Cardiac muscle cell (in vitro differentiated cells and primary cell): ENCODE results near the gene ZNF100. TPM values are rescaled to one million over a fixed set of nuclear protein-coding genes. Genes with fewer than 3 reads are reported as not detected.
"Not testable (repeated sequence)": the region's sequence is repeated elsewhere in the genome, so short reads cannot be mapped to it uniquely, and the experiment has no call there.

Source experiments
- DNase-seq, 2 donors: peaks; one replicate each; pipeline versions ENCODE4 v3.0.0 to v3.0.0-alpha.2; 2010 to 2017; ENCODE audit warnings: low read depth in 1 of 2, low spot score in 1 of 2
- H3K27ac ChIP-seq: fragments of 200-600 bp; sonication (generic); 2 replicates; pipeline ENCODE4 v1.5.1; 2016
- H3K27me3 ChIP-seq: fragments of 200-600 bp; sonication (generic); 2 replicates; pipeline ENCODE4 v1.6.0; 2016; ENCODE audit warnings: control low read depth
- H3K36me3 ChIP-seq: fragments of 200-600 bp; sonication (generic); 2 replicates; pipeline ENCODE4 v1.5.1; 2016; ENCODE audit warnings: control low read depth
- H3K4me1 ChIP-seq: fragments of 200-600 bp; sonication (generic); 2 replicates; pipeline ENCODE4 v1.8.1; 2017; ENCODE audit warnings: low read depth, mild to moderate bottlenecking, mixed run types
- H3K4me3 ChIP-seq: fragments of 200-600 bp; sonication (generic); 2 replicates; pipeline ENCODE4 v1.5.1; 2016; ENCODE audit warnings: mild to moderate bottlenecking
- H3K9me3 ChIP-seq: fragments of 200-600 bp; sonication (generic); 2 replicates; pipeline ENCODE4 v1.5.1; 2017; ENCODE audit warnings: low read depth, mild to moderate bottlenecking, control low read depth
- CTCF ChIP-seq: IDR thresholded peaks from 2 replicates; pipeline ENCODE4 v1.5.1; 2012; ENCODE audit warnings: low read depth, mild to moderate bottlenecking, low read length
- polyA plus RNA-seq: library from polyadenylated mRNA; unstranded; fragments of >200 nt; fragmentation: Nextera tagmentation; extraction: Ambion mirVana; gene quantifications from 2 replicates; pipeline ENCODE4 v1.2.1, GENCODE V29; 2016
- total RNA-seq: library from RNA; depleted of rRNA; stranded (reverse); fragments of >200 nt; gene quantifications from 2 replicates; pipeline ENCODE4 v1.2.3, GENCODE V29; 2016

Gene ZNF100
- total and polyA plus RNA-seq, 2 experiments from 2014 or later: 5.0 to 9.1 TPM

GRCh38 chr19:21765151-21765550, 2.2 kb downstream of the ZNF100 start:
- no peak overlapping the region for H3K4me3 ChIP-seq
- no peak overlapping the region for H3K27ac ChIP-seq
- no peak for TF ChIP-seq CTCF
- H3K4me1 ChIP-seq: peaks cover 8% of the 10 kb centered on the region
- no peak for DNase-seq
- no peaks in the 10 kb centered on the region for H3K9me3 ChIP-seq
- H3K36me3 ChIP-seq: peaks cover 18% of the 10 kb centered on the region
- no peaks in the 10 kb centered on the region for H3K27me3 ChIP-seq

GRCh38 chr19:21761547-21761946, 5.8 kb downstream of the ZNF100 start:
- H3K27me3 ChIP-seq, DNase-seq, H3K4me1 ChIP-seq, H3K9me3 ChIP-seq, H3K27ac ChIP-seq, H3K4me3 ChIP-seq: not testable (repeated sequence)
- peaks cover 21% of the 10 kb centered on the region for H3K36me3 ChIP-seq

GRCh38 chr19:21758296-21758695, 9.1 kb downstream of the ZNF100 start:
- DNase-seq: no peak
- Histone ChIP-seq H3K36me3 (peaks cover 15% of the 10 kb centered on the region), H3K9me3 (no peaks in the 10 kb centered on the region), H3K27ac (no peak overlapping the region), H3K4me3 (no peak overlapping the region), H3K4me1 (no peaks in the 10 kb centered on the region), H3K27me3 (no peaks in the 10 kb centered on the region)
- no peak for TF ChIP-seq CTCF

- not testable (repeated sequence) for H3K27me3 ChIP-seq, H3K9me3 ChIP-seq, H3K27ac ChIP-seq, DNase-seq, H3K4me3 ChIP-seq, H3K4me1 ChIP-seq
- peaks cover 12% of the 10 kb centered on the region for H3K36me3 ChIP-seq
Measured at GRCh38 chr19:21755555-21755954, 11.8 kb downstream of the ZNF100 start.

- peaks cover 7% of the 10 kb centered on the region for H3K36me3 ChIP-seq
- peaks cover 10% of the 10 kb centered on the region for H3K4me1 ChIP-seq
- no peaks in the 10 kb centered on the region for H3K27me3 ChIP-seq
- peak in 1 of 2 donors; percentile 38 for DNase-seq
- no peaks in the 10 kb centered on the region for H3K9me3 ChIP-seq
- H3K4me3 ChIP-seq: no peak overlapping the region
- no peak for TF ChIP-seq CTCF
- H3K27ac ChIP-seq: no peak overlapping the region
Measured at GRCh38 chr19:21751384-21751783, 16.0 kb downstream of the ZNF100 start.

- no peak for DNase-seq
- H3K36me3 ChIP-seq: peaks cover 7% of the 10 kb centered on the region
Measured at GRCh38 chr19:21750586-21751128, 16.7 kb downstream of the ZNF100 start.

More at GRCh38 chr19:21750586-21751128, 16.7 kb downstream of the ZNF100 start:
- no peak overlapping the region for H3K4me3 ChIP-seq
- H3K9me3 ChIP-seq: no peaks in the 10 kb centered on the region
- H3K27me3 ChIP-seq: no peaks in the 10 kb centered on the region
- TF ChIP-seq CTCF: no peak
- peaks cover 10% of the 10 kb centered on the region for H3K4me1 ChIP-seq
- H3K27ac ChIP-seq: no peak overlapping the region
